Duodenal mucosa (tissue), 2 donors: ENCODE data around the gene CDC16.

Experiments
- H3K27ac ChIP-seq: one replicate; pipeline ENCODE4 v1.7.0; 2013; ENCODE audit warnings: low read depth, low read length
- H3K27me3 ChIP-seq, 2 donors: one replicate each; pipeline ENCODE4 v1.7.0; 2013; ENCODE audit warnings: low read length in 2 of 2, control low read depth in 1 of 2; ENCODE audit not compliant: insufficient read depth in 2 of 2, control insufficient read depth in 1 of 2
- H3K36me3 ChIP-seq, 2 donors: one replicate each; pipeline ENCODE4 v1.7.0; 2013; ENCODE audit warnings: low read length in 2 of 2, control low read depth in 1 of 2; ENCODE audit not compliant: insufficient read depth in 2 of 2, control insufficient read depth in 1 of 2
- H3K4me1 ChIP-seq, 2 donors: one replicate each; pipeline ENCODE4 v1.7.0; 2013; ENCODE audit warnings: low read length in 2 of 2, control low read depth in 1 of 2; ENCODE audit not compliant: insufficient read depth in 2 of 2, control insufficient read depth in 1 of 2
- H3K4me3 ChIP-seq, 2 donors: one replicate each; pipeline ENCODE4 v1.7.0; 2013; ENCODE audit warnings: low read length in 2 of 2, low read depth in 1 of 2
- H3K9ac ChIP-seq, 2 donors: one replicate each; pipeline ENCODE4 v1.7.0; 2013; ENCODE audit warnings: low read length in 2 of 2, low read depth in 1 of 2
- H3K9me3 ChIP-seq, 2 donors: one replicate each; pipeline ENCODE4 v1.7.0; 2013; ENCODE audit warnings: low read length in 2 of 2, control low read depth in 1 of 2; ENCODE audit not compliant: control insufficient read depth in 1 of 2

CDC16 gene

GRCh38 chr13:114285166-114285808 lies 50.6 kb downstream of the CDC16 start:
- Histone ChIP-seq H3K9me3 (no peaks in the 10 kb centered on the region), H3K9ac (no peak overlapping the region), H3K27ac (no peak overlapping the region), H3K36me3 (peaks cover 29 to 35% of the 10 kb centered on the region in 2 donors), H3K4me3 (no peak overlapping the region), H3K27me3 (no peaks in the 10 kb centered on the region), H3K4me1 (peaks cover 0 to 15% of the 10 kb centered on the region in 2 donors)

- Histone ChIP-seq H3K27ac (no peak overlapping the region), H3K9ac (no peak overlapping the region), H3K4me3 (no peak overlapping the region), H3K36me3 (peaks cover 29 to 42% of the 10 kb centered on the region in 2 donors), H3K4me1 (peaks cover 0 to 10% of the 10 kb centered on the region in 2 donors), H3K27me3 (no peaks in the 10 kb centered on the region), H3K9me3 (no peaks in the 10 kb centered on the region)
Observed at GRCh38 chr13:114286808-114287207, 52.1 kb downstream of the CDC16 start.

GRCh38 chr13:114288157-114288591 lies 53.5 kb downstream of the CDC16 start:
- Histone ChIP-seq H3K27ac (no peak overlapping the region), H3K36me3 (peaks cover 34 to 51% of the 10 kb centered on the region in 2 donors)

GRCh38 chr13:114296448-114296847 lies 61.8 kb downstream of the CDC16 start:
- Histone ChIP-seq H3K4me1 (no peaks in the 10 kb centered on the region), H3K4me3 (no peak overlapping the region), H3K27me3 (no peaks in the 10 kb centered on the region), H3K27ac (no peak overlapping the region), H3K9ac (no peak overlapping the region), H3K9me3 (no peaks in the 10 kb centered on the region), H3K36me3 (peaks cover 17 to 51% of the 10 kb centered on the region in 2 donors)

More at GRCh38 chr13:114288157-114288591, 53.5 kb downstream of the CDC16 start:
- Histone ChIP-seq H3K9ac (no peak overlapping the region), H3K4me1 (peaks cover 0 to 5% of the 10 kb centered on the region in 2 donors), H3K9me3 (no peaks in the 10 kb centered on the region), H3K27me3 (no peaks in the 10 kb centered on the region), H3K4me3 (no peak overlapping the region)

GRCh38 chr13:114296902-114297301 lies 62.2 kb downstream of the CDC16 start:
- no peaks in the 10 kb centered on the region for H3K4me1 ChIP-seq
- no peaks in the 10 kb centered on the region for H3K9me3 ChIP-seq
- no peaks in the 10 kb centered on the region for H3K27me3 ChIP-seq
- no peak overlapping the region for H3K9ac ChIP-seq
- H3K4me3 ChIP-seq = no peak overlapping the region
- no peak overlapping the region for H3K27ac ChIP-seq
- H3K36me3 ChIP-seq = peaks cover 17 to 51% of the 10 kb centered on the region in 2 donors

GRCh38 chr13:114298866-114299265 lies 64.2 kb downstream of the CDC16 start:
- Histone ChIP-seq H3K4me3 (no peak overlapping the region), H3K9me3 (no peaks in the 10 kb centered on the region), H3K4me1 (no peaks in the 10 kb centered on the region), H3K27me3 (no peaks in the 10 kb centered on the region), H3K36me3 (peaks cover 24 to 55% of the 10 kb centered on the region in 2 donors), H3K9ac (no peak overlapping the region), H3K27ac (no peak overlapping the region)

- Histone ChIP-seq H3K4me3 (no peak overlapping the region), H3K36me3 (peaks cover 30 to 64% of the 10 kb centered on the region in 2 donors), H3K9me3 (no peaks in the 10 kb centered on the region), H3K27ac (no peak overlapping the region), H3K9ac (no peak overlapping the region), H3K4me1 (no peaks in the 10 kb centered on the region), H3K27me3 (no peaks in the 10 kb centered on the region)
Observed at GRCh38 chr13:114299604-114300305, 65.1 kb downstream of the CDC16 start.

GRCh38 chr13:114303700-114304327 lies 69.1 kb downstream of the CDC16 start:
- no peaks in the 10 kb centered on the region for H3K4me1 ChIP-seq
- H3K36me3 ChIP-seq = peaks cover 24 to 57% of the 10 kb centered on the region in 2 donors
- no peak overlapping the region for H3K9ac ChIP-seq
- H3K4me3 ChIP-seq = no peak overlapping the region
- H3K27me3 ChIP-seq = no peaks in the 10 kb centered on the region
- H3K9me3 ChIP-seq = no peaks in the 10 kb centered on the region
- H3K27ac ChIP-seq = no peak overlapping the region

GRCh38 chr13:114304346-114305034 lies 69.8 kb downstream of the CDC16 start:
- Histone ChIP-seq H3K4me3 (no peak overlapping the region), H3K9me3 (no peaks in the 10 kb centered on the region), H3K4me1 (peaks cover 0 to under 1% of the 10 kb centered on the region in 2 donors), H3K27me3 (no peaks in the 10 kb centered on the region), H3K36me3 (peaks cover 18 to 51% of the 10 kb centered on the region in 2 donors), H3K9ac (no peak overlapping the region), H3K27ac (no peak overlapping the region)
